IPS-NIHi7 (cell line): ENCODE data around the gene LAMB2.
A peak's percentile ranks its signal among the peaks of the same experiment; 100 is the strongest.

Experiments used
- DNase-seq: peaks from one replicate; pipeline ENCODE4 v3.0.0; 2012; ENCODE audit warnings: mixed read lengths; ENCODE audit errors: extremely low spot score

The LAMB2 gene

DNA sequence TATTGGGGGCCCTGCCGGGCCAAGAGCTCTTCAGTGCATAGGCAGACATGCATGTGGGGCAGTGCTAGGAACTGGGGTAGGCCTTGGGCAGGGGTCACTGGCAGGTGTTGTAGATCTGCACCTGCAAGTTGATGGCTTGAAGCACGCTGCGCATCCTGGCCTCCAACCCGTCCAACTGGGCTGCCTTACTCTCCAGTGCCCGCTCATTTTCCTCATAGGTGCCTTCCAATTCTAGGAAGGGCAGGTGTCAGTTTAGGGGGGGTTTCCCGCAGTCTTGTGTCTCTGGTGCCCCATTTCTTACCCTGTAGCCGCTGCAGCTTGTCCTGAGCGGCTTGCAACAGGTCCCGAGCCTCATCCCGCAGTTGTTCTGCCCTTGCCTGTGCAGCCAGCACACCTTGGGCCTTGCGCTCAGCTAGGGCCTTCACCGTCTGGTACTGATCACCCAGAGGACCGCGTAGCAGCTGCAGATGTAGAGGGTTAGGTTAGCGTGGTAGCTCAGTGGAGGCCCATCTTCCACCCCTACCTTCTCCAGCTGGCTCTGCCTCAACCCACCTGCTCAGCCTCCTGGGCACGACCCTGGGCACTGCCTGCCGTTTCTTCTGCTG, 11.6 kb downstream of the LAMB2 start:
- no peak for DNase-seq

DNA sequence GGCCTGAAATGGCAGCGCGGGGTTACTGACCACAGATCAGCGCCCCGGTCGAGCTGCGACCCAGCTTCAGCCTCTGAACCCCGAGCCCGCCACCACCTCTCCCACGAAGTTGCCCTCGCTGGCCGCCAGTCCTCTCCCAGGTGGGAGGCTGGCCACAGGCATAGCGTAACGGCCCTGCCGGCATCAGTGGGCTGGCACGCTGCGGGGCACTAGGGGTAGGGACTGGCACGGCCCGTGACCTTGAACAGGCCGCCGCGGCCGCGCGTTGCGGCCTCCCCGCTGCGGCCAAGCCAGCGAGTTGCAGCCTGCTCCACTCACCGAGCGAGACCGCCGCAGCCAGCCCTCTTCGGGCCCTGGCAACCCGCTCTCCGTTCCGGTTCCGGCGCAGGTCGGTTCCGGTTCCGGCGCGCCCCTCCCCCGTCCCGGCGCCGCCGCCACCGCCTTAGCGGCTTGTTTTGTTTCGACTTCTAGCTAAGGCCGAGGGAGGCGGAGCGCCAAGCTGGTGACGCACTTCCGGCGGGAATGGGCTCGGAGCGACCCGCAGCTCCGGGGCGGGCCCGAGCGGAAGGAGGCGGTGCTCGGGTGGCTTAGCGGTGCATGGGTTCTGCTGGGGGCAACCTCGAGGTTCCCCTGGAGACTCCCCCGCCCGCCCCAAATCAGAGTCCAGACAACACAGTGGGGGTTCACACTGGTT, 12.3 kb downstream of the LAMB2 start, which contains the start of gene USP19:
Gene USP19, minus strand, starts transcription at position 386 of the 694 bp plus-strand sequence. CDS start 1,678 bp downstream, outside the sequence.
- DNase-seq: peak; percentile 99

DNA sequence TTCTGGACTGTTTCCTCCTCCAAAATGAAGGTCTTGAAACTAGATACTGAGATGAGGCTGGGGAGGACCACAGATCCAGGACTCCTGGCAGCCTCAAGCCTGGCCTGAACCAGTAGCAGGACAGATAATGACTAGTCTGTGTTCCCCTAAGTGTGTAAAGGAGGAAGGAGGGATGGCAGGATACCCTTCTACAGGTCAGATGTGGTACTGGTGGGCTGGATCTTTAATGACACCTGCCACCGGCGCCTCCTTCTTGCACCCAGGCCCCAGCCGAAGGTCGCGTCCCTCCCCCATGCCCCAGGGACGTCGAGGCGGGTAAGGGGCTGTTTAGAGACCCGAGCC, 12.8 kb downstream of the LAMB2 start:
- no peak for DNase-seq

DNA sequence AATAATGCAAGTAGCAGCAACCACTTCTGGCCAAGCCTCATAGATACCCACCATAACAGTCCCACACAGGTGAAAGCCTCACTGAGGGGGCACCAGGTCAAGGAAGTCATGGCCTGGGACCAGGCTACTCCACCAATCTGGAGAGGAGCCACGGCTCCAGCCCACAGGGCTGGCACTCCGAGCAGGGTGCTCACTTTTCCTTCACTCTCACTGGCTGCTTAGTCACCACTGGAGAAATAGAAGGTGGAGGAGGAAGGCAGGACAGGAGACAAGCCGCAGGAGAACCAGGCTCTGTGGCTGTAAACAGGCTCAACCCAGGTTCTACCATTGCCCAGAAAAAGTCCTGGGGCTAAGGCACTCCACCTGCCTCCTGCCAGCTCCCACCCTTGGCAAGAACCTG, 13.4 kb downstream of the LAMB2 start:
- DNase-seq: no peak

DNA sequence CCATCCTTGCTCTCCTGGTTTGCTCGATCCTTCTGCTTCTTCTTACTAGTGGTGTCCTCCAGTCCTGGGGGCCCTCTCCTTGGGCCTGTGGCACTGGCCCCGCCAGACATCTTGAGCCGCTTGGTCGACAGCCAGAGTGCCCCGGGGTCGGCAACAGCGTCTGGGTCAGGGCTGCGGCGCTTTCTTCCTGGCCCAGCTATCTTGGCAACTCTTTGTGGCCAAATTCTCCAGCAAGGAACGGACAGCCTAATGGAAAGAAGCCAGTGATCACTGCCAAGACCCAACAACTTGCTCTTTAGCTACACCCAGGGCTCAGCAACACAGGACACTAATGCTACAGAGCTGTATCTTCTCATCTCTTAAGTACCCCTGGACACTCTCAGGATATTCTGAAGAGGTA, 13.8 kb downstream of the LAMB2 start:
- no peak for DNase-seq

DNA sequence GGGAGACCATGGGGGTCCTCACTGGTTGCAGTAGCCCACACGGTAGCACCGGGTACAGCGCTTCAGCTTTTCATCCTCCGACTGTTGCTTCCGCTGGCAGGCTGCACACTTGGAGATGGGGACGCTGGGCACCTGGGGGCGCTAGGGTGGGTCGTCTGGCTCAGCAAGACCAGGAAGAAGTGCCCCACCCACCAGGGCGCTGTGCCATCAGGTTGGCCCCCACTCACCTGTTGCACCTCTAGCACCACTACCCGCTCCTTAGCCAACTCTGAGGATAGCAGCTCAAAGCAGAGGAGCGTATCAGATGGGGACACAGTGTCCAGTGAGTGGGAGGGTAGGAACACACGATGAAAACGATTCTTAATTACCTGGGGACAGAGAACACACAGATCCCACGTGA, 20.6 kb downstream of the LAMB2 start:
- DNase-seq: no peak

DNA sequence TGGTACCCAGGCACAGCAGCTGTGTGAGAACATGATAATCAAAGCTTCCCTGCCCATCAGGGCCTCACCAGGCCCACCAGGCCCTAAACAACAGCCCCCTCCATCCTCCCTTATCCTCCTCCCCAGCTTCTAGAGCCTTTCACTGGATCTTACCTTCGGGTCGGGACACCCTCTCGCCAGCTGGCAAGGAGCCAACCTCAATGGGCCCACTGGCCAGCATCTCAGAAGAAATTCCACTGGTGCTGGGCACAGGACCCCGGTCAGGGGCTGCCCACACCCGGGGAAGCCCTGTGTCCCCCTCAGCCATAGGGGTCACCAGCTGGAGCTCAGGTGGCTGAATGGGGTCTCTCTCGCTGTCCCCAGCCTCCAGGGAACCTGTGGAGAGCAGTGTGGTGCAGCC, 21.5 kb downstream of the LAMB2 start:
- DNase-seq: no peak

DNA sequence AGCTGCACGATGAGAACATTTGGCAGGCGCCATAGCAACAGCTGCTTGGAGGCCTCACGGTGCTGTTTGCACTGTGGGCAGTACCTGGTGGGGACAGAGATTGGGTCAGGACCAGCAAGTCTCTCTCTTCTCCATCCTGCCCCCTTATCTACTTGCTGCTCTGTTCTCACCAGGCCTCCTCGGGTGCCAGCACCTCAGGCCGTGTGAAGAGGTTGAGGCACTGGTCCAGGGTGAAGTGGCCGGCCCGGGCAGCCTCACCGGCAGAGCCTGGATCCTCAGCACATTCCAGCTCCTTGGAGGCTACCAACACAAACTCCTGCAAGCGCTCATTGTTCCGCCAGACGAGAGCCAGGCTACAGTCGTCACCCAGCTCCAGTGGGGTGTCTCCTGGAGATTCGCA, 22.1 kb downstream of the LAMB2 start:
- DNase-seq: no peak

DNA sequence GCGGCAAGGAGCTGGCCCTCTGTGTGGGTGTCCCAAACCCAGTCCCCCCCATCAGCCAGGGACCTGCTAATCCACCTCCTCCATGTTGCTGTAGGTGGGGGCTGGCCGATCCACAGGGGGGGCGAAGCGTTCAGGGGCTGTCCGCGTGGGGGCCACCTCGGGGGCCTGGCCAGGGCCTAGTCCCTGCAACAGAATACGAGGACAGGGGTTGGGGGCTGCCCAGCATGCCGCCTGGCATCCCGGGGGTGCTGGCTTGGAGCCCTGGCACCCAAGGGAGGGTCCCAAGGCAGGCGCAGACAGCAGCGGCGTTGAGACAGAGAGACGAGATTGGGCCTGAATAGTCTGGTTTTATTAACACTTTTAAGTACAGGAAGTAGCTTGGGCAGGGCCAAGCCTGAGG, 24.5 kb downstream of the LAMB2 start:
- DNase-seq: no peak

DNA sequence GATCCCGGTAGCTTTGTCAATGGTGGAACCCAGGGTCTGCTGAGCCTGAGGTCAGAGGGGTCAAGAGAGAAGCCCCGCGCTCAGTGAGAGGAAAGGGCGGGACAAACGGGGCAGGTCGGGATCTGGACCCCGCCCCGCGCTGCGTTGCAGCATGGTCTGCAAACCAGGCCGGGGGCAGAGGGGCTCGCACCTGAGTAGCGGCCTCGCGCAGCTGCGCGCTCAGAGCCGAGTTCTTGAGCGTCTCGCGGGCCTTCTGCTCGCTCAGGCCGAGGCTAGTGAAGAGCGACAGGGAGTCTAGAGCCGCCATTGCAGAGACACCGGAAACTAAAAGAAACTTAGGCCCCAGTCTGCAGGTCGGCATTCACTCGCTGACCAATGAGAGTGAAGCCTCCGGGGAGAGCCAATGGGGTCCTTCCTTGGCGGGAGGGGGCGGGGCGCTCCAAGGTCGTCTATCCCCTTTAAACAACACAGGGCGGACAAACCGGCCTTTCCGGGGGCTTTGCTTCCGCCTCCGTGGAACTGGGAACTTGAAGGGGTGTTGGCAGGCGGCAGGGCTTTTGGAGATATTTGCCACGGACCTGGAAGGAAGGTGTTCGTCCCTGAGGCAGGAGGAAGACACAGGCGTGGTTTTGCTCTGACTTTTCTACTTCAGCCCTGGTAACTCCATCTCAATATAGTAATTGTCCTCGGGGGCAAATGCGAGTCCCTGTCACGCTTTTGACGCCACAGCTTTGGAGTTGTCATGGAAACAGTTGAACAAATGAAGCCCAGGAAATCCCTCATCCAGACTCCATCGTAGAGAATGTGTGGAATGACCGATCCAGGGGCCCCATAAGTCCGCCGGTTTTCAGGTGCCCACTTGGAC, 28.2 kb downstream of the LAMB2 start, which contains the start of gene QARS1:
Gene QARS1, minus strand, starts transcription at position 331 of the 865 bp plus-strand sequence. Its CDS starts 24 bp downstream, at position 307.
- peak; percentile 99 for DNase-seq

DNA sequence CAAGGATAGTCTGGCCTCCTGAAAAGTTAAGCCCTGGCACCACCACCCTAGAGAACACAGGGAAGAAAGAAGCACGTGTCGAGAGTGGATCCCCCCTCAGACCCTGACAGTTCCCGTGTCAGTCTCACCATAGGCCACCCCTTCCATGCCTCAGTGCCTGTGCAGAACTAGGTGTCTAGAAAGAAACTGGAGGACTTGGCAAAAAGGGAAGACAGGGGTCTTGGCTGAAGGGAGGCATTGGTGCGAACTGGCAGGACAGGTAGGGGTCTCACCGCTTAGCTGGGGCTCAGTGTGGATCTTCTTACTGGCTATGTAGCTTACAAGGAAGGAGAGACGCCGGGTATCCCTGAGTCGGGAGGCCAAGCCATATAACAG, 28.8 kb downstream of the LAMB2 start:
- no peak for DNase-seq

DNA sequence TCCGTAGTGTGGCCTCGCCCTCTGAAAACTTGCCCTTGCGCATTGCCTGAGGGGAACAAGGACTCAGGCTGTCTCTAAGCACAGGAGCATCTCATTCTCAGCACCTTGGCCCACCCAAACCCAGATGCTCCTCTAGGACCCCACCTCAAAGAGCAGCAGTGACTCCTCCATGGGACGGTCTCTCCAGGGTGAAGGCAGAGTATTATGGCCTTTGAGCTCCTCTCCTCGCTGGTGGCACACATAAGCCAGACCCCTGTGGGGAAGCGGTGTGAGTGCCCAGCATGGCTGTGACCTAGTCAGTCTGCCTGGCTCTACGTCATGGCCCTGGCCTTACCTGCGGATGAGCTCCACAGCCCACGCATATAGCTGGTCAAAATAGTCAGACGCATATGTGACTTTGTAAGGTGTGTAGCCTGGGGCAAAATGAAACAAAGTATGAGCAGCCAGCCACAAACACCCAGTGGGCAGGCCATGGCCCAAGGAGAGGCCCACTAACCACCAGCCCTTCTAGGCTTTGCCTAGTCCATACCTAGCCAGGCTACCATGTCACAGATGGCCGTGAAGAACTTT, 32.7 kb downstream of the LAMB2 start:
- DNase-seq: no peak

DNA sequence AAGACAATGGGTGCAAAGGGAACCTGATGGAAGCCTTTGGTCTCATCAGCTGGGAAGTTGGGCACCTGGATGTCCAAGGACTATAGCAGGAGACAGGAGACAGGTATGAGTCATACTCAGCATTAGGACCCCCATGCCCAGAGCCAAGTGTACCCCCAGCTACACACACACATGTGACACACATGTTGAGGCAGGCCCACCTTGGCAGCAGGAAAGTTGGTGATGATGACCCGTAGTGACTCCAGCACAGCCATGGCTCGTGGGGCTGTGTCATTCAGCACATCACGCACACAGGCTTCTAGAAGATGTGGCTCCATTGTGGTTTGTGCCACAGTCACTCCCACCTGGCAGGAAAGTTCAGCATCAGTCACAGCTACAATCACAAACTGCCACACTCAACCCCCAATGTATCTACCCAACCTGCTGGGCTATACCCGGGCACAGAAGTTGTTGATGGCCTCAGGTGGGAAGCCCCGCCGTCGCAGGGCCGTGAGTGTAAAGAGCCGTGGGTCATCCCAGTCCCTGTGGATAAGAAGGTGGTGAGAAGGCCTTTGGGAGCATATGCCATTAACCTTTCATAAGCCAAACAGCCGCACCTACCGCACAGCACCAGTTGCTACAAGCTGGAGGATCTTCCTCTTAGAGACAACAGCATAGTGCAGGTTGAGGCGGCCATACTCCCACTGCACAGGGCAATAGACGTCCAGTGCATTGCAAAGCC, 33.8 kb downstream of the LAMB2 start:
- DNase-seq: no peak

DNA sequence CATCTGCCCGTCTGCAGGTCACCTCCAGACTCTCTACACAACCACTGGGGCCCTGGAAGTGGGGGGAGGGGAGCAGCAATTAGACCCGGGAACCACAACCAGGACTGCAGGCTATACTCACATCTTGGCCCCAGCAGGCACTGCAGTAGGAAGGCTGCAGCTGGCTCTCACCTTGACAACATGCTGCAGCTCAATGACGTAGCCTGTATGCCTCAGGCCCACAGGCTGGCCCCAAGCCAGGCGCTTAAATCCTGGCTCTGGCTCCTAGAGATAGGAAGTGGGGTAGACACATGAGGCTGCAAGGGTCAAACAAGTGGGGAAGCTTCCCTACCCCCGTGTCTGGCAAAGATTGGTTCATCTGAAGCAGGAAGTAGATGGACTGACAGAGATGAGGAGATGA, 34.4 kb downstream of the LAMB2 start:
- no peak for DNase-seq

DNA sequence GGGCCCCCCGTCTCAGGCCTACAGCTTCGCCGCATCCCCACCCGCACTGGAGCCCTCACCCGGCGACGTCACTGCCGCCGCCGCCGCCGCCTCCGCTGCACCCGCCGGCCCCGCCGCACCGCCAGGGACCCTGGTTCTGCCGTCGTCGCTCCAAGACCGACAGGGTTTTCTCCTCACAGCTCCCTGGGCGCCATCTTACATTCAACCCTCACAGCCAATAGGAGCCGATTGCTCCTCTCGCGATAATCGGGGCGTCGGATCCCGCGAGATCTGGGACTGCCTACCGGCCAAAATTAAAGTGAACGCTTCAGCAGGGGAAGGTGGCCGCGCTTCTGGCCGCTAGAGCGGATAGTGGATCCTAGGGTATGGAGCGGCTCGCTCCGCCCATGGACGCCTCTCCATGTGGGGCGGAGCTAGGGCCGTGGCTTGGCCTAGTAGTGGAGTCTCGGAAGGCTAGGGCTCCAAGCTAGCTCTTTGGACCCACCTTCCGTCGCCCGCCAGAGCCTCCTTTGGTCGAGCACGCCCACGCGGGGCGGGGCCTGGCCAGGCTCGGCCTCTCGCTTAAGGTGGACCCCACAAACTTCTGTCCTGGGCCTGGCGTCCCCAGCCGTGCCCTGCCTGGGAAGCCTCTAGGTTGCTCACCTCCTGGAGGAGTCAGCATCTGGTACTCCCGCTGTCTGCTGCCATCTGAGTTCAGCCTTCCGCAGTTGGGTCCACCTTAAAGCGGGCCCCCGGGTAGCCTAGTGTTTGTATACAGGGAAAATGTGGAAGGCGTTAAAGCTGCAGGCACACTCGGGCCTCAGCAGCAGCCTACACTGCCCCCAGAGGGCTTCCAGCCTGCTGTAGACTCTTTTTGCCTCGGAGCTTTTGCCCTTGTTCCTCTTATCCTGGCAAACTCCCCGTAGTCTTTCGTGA, 38.7 kb downstream of the LAMB2 start, which contains the start of gene QRICH1:
Gene QRICH1, minus strand, starts transcription at position 219 of the 915 bp plus-strand sequence. CDS start 17,054 bp downstream, outside the sequence.
- peak; percentile 90 for DNase-seq

DNA sequence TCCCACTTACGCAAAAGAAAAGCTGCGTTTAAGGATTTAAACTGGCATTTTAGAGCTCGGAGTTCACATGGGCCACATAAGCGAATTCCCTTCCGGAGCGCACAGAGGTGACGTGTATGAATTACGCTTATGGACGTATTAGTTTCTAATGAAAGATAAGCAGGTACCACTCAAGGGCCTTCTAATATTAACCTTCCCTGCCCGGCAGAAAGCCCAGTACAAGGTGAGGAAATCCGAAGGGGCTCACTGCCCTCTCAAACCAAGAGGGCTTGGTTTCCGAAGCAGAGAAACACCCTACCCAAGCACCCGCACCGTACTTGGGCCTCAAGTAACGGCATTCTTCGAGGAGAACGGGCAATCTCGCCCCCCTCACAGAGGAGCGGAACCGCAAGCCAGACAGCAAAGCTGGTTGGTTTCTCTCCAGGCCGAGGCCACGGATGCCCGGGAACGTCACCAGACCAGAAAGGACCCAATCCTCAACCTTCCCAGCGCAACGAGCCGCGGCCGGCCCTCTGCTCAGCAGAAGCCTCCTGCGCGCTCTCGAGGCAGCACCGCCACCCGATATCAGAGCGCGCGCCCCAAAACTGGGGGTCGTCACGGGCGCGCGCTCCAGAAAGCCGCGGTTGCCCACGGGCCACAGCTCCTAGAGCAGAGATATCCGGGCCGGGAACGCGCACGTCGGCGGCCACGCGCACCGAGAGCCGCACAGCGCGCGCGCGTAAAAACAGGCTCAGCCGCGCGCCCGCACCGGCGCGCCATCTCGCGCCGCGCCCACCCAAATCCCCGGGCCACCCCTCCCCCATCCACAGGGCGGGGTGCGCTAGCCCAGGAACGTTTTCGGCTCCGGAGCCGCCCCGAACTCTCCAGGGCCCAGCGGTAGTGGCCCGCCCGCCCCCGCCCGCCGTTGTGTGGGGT, 39.7 kb downstream of the LAMB2 start:
- peak; percentile 81 for DNase-seq

DNA sequence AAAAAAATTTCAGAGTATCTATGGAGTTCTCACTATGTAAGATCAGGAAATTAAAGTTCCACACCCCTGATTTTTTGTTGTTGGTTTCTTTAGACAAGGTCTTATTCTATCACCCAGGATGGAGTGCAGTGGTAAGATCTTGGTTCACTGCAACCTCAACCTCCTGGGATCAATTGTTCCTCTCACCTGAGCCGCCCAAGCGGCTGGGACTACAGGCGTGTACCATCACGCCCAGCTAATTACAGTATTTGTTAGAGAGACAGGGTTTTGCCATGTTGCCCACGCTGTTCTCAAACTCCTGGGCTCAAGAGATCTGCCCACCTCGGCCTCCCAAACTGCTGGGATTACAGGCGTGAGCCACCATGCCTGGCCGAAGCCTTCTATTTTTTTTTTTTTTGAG, 51.4 kb downstream of the LAMB2 start:
- no peak for DNase-seq

DNA sequence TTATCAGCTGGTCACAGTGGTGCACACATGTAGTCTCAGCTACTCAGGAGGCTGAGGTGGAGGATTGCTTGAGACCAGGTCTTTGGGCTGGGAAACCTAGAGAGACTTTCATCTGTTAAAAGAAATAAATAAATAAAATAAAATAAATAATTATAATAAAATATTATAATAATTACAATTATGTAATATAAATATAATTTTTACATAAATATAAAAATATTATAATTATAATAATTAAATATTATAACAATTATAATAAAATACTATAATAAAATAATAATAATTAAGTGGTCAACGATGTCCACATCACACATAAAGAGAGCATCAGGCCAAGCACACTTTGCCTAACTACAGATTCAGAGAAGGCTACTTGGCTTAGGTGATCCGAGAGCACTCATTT, 53.6 kb downstream of the LAMB2 start:
- no peak for DNase-seq

DNA sequence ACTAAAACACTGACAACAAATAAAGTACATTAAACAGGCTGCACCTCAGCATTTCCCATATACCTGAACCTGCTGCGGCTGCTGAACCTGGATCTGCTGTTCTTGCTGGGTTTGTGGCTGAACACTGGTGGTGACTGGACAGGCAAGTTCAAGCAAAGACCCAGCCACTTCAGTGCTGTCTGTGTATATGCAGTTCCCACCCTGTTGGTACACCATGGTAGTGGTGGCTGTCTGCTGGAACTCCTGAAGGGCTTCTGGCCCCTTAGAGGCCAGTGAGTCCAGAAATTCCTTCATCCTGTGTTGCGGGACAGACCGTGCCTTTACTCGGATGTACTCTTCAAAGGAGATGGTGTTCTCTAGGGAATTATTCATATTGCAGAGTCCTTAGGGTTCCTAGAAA, 56.2 kb downstream of the LAMB2 start:
- no peak for DNase-seq
